NCI-H524 treated with DMSO at 0.1 percent for 48 hours (cell line): Measurements from ENCODE around the gene OPN1SW.

ENCODE experiments used
- DNase-seq: peaks from one replicate; lab custom pipeline; 2025; lab: John Stamatoyannopoulos, UW

The OPN1SW gene

GRCh38 chr7:128793181-128793547, 17.6 kb upstream of the OPN1SW start:
- DNase-seq, result no peak

GRCh38 chr7:128792471-128793180, 17.0 kb upstream of the OPN1SW start:
- no peak for DNase-seq

DNA sequence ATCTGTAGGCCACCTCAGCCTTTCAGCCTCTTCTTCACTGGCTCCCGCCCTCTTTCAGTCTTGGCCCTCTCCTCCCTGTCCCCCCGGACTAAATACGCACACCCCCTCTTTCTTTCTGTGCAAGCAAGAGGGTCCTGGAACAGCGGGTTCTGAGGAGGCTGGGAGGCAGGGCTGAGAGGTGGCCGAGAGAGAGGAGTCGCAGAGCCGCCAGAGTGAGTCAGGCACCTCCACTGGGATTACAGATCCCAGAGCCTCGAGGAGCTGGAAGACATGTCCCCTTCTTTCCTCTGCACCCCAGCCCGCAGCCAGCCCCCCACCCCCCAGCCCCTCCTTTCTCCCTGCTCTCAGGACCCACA, 16.4 kb upstream of the OPN1SW start:
- no peak for DNase-seq

DNA sequence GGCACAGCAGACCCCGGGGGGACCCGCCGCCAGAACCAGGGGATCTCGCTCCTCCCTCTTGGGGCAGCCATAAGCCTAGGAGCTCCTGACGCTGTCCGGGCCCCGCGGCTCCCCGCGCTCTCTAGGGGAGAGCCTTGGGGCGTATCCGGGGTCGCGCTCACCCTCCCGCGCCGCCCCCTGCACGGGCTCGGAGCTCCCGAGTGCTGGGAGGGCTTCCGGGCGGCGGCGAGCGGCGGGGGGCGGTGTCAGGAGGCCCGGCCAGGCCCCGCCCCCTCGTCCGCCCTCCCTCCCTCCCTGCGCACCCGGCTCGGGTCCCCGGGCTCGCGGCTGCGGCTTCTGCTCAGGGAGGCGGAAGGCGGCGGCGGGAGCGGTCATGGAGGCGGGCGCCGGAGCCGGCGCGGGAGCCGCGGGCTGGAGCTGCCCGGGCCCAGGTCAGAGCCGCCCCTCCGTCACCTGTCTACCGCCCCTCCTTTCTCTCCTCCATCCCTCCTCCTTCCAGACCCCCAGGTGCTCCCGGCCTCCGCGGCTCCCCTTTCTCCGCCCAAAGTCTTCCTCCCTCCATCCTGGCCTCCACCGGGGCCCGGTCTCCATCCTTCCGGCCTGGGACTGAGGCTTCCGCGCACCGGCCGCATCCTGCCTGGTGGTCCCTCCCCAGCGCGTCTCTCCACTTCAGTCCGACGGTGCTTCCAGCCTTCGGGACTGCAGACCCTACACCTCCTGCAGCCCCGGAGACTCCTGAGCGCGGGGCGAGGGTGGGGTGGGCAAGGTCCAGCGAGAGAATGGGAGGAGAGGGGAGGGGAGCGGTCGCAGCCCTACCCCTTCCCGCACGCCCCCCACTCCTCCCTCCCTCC, 15.8 kb upstream of the OPN1SW start, which contains the start of gene CCDC136:
Gene CCDC136 (plus strand): TSS at position 848 of the 851 bp plus-strand sequence. CDS start 444 bp downstream, outside the sequence.
- DNase-seq, result no peak

- DNase-seq, result no peak
These were observed 14.9 kb upstream of the OPN1SW start for GRCh38 chr7:128790315-128791041.

DNA sequence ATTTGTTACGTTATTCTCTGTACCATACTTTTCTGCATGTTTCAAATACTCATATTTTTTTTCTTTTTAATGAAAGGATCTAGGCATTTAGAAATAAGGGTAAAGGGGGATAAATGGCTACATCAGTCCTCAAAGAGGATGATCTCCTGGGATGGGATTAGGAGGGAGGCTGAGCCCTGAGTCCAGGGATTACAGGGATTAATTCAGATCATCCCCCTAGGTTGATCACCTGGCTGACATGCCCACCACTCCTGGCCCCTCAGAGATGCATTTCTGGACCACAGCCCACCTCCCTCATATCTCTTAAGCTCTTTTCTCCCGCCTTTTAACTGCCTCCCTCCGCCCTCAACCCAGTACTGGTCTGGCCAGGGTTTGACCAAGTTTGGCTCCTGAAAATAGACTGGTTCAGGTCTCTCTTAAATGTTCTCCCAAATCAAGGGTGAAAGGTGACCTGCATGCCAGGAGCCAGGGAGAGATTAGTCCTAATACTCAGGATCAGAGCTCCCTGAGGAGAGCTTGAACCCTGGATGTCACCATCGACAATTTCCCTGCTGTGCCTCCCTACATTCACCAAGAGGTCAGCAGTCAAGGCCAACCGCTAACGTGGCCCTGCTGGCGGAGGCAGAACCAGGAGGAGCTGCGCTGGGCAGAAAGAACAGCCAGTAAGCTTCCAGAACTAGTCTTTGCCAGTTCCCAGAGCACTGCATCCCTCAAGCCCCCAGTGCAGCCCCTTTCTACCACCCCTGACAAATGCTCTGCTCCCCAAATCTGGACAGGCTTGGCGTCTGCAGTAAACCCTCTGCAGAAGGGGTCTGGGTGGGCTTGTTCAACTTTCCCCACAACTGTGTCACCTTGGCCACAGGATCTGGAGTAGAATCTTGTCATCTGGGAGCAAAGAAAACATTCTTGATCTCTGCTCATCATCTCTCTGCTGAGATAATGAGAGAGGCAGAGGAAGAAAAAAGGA, 13.1 kb upstream of the OPN1SW start:
- DNase-seq, result no peak

DNA sequence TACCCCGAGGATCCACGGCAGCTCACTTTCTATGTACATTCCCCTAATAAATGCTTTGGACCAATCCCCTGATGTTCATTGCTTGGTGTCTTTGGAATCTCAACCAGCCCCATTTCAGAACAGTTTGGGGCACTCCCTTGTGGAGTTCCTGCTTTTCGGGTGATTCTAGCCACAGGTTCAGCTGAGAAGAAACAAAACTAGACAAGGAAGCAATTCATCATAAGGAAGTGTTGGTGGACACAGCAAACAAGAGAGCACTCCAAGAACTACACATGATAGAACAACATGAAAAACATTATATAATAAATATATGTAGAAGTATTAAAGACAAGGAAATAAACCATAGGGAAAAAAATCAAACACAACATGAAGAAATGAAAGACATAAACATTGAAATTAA, 10.1 kb upstream of the OPN1SW start:
- no peak for DNase-seq

DNA sequence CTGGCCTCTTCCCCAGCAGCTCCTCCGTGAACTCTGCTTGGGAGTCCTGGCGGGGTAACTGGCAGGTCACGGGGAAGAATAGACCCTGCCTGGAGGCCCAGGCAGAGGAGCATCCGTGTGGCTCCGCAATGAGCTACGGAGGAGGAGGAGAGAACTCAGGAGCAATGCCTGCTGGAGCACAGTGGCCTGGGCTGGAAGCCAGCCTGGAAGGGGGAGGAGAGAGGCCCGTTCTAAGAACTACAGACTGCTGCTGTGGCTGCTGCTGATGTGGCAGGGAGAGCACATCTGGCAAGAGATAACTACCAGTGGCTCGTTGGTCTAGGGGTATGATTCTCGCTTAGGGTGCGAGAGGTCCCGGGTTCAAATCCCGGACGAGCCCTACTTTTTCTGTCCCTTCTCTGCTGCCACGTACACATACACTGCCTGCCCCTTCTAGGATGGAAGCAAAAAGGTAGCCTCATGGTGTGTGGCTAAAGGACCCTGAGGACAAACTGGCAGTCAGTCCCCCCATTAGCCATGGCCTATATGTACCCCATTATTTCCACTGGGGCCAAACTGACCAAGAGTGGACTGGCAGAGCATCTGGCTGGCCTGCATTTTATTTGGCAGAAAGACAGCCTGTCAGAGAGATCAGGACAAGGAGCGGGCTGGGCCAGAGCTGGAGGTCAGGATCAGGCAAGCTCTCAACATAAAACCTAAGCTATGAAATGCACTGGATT, 7.7 kb upstream of the OPN1SW start:
- no peak for DNase-seq

DNA sequence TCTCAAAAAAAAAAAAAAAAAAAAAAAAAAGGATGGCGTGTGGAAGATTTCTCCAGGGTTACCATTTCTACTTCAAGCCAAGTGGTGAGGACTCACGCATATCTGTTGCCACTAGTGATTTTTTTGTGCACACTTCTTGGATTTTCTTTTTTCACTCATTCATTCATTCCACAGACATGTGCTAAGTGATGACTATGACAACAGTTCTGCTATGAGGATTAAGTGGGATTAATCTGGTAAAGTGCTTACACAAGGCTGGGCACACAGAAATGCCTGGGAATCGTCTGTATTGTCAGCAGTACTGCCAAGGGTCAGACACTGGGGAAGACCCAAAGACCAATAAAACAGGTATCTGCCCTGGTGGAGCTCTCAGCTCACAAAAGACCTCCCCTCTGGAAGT, 6.3 kb upstream of the OPN1SW start:
- no peak for DNase-seq

DNA sequence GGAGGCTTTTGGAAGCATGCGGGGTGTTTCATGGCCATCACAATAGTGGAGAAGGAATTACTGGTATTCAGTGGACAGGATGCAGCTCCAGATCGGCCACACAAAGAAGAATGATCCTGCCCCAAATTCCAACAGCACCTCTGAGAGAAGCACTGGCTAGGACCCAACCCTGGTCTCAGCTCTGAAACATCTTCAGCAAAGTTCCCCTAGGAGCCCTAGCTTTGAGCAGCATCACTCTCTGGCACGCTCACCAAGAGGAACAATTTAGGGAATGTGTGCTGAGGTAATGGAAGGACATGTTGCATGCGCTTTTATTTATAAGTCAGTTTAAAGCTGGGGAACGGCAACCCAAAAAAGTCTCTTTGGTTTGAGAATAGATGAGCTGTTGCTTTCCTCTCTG, 5.5 kb upstream of the OPN1SW start:
- DNase-seq, result no peak

- DNase-seq, result no peak
These were observed 3.4 kb upstream of the OPN1SW start for GRCh38 chr7:128778946-128779345.

- DNase-seq, result no peak
These were observed 1.8 kb upstream of the OPN1SW start for GRCh38 chr7:128777156-128778123.

DNA sequence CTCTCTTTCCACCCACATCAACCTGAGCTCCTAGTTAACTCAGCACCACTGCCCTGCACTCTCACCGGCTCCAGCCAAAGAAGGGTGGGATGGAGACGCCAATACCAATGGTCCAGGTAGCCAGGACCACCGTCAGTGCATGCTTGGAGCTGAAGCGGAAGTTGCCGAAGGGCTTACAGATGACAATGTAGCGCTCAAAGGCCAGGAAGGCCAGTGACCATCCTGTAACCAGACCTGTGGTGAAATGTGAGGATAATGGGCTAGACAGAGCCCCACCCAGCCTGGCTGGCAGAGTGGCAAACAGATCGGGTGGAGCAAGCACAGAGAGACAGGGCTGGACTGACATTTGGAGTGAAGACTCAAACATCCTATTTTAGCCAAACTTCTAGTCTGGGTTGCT, 673 bp downstream of the OPN1SW start:
- DNase-seq, result no peak

GRCh38 chr7:128774029-128774689, 1.4 kb downstream of the OPN1SW start:
- no peak for DNase-seq

DNA sequence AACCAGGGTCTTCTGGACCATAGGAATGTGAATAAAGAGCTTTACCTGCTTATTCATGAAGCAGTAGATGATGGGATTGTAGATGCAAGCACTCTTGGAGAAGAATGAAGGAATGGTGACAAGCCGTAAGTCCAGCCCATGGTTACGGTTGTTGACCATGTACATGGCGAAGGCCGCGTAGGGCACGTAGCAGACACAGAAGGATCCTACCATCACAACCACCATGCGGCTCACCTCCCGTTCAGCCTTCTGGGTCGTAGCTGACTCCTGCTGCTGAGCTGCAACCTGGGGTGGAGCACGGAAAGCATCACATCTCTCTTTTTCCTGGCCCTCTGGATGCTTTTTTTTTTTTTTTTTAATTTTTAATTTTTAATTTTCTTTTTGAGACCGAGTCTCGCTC, 2.0 kb downstream of the OPN1SW start:
- no peak for DNase-seq

- no peak for DNase-seq
These were observed 5.4 kb downstream of the OPN1SW start for GRCh38 chr7:128770233-128770632.

DNA sequence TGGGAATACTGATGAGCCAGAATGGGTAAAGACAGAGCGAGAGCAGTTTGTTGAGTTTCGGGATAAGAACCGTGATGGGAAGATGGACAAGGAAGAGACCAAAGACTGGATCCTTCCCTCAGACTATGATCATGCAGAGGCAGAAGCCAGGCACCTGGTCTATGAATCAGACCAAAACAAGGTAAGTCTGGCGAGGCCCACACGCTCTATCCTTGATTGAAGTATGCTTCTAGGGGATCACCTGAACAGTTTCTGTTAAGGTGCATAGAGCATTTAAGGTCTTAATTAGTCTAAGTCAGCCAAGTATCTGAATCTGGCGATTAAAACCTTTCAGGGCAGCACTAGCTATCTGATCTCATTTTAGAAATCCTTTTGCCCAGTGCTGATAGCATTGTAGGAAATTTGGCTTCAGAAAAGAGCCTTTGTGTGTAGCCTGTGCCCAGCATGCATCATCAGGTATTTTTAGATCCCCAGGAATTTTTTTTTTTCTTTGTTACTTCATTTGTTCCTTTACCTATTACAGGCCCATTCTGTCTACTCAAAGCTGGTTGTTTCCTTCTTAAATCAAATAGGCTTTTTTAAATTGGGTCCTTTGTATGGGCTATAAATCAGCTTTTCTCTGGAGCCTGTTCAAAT, 8.0 kb downstream of the OPN1SW start:
- DNase-seq, result no peak

- no peak for DNase-seq
These were observed 12.1 kb downstream of the OPN1SW start for GRCh38 chr7:128763541-128763940.

DNA sequence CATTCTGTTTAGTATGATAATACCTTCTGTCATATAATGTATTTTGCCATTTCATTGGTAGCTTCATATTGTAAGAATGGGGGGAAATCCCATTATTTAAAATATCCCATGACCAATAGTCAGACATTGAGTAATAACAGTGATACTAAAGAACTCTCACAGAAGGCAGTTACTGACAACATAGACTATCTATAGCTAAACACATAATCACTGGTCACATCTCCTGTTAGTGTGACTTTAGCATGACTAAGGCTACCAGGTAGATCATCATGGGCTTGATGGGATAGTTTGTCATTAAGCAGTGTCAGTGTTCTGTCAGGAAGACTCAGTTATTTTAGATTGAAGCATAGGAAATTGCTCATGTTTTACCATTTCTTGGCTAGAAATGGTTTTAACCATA, 16.4 kb downstream of the OPN1SW start:
- DNase-seq, result no peak
